Thoracic aorta (tissue), 2 donors: ENCODE measurements around the gene PRKAG3. TPM values are rescaled to one million over a fixed set of nuclear protein-coding genes. Genes with fewer than 3 reads are reported as not detected.
A peak's percentile ranks its signal among the peaks of the same experiment; 100 is the strongest.

Experiments
- ATAC-seq: fragments of 150-250 bp; one replicate; pipeline ENCODE4 v1.8.0; 2017; ENCODE audit warnings: low read depth; ENCODE audit not compliant: insufficient number of reproducible peaks, low FRiP score
- DNase-seq: peaks from one replicate; pipeline ENCODE4 v3.0.0-alpha.2; 2020; ENCODE audit warnings: low spot score
- H3K27ac ChIP-seq, 2 donors: fragments of 200-600 bp; sonication (generic); 1 replicate in 1 of 2; 2 replicates in 1 of 2; pipeline ENCODE4 v1.5.1; 2016; ENCODE audit warnings: mild to moderate bottlenecking in 2 of 2, moderate library complexity in 2 of 2
- H3K27me3 ChIP-seq: fragments of 200-600 bp; sonication (generic); replicated peaks from 2 replicates; pipeline ENCODE4 v1.6.0; 2016; ENCODE audit warnings: mild to moderate bottlenecking; ENCODE audit not compliant: insufficient read depth
- H3K36me3 ChIP-seq: fragments of 200-600 bp; sonication (generic); one replicate; pipeline ENCODE4 v1.5.1; 2016
- H3K4me1 ChIP-seq, 2 donors: fragments of 200-600 bp; sonication (generic); 1 replicate in 1 of 2; 2 replicates in 1 of 2; pipeline versions ENCODE4 v1.5.1 to v1.6.0; 2016; ENCODE audit warnings: low read depth in 2 of 2, mild to moderate bottlenecking in 1 of 2; ENCODE audit not compliant: control insufficient read depth in 1 of 2
- H3K4me3 ChIP-seq: fragments of 200-600 bp; sonication (generic); 2 replicates; pipeline ENCODE4 v1.5.1; 2016; ENCODE audit warnings: mild to moderate bottlenecking
- H3K9me3 ChIP-seq: fragments of 200-600 bp; sonication (generic); 2 replicates; pipeline ENCODE4 v1.5.1; 2016
- total RNA-seq, 2 donors: library from RNA; depleted of rRNA; stranded (reverse); fragments of >200 nt; gene quantifications; one replicate each; pipeline versions ENCODE4 v1.1.0 to v1.2.3, GENCODE V29; 2016
- TF ChIP-seq, protein P1 (sequence below): fragments of 200-600 bp; sonication (generic); IDR thresholded peaks from one replicate; pipeline ENCODE4 v1.5.1; 2019; ENCODE audit warnings: antibody characterized with exemption

PRKAG3 gene
- total RNA-seq, 2 donors from 2014 or later, result 0.28 TPM; not detected in 1

DNA sequence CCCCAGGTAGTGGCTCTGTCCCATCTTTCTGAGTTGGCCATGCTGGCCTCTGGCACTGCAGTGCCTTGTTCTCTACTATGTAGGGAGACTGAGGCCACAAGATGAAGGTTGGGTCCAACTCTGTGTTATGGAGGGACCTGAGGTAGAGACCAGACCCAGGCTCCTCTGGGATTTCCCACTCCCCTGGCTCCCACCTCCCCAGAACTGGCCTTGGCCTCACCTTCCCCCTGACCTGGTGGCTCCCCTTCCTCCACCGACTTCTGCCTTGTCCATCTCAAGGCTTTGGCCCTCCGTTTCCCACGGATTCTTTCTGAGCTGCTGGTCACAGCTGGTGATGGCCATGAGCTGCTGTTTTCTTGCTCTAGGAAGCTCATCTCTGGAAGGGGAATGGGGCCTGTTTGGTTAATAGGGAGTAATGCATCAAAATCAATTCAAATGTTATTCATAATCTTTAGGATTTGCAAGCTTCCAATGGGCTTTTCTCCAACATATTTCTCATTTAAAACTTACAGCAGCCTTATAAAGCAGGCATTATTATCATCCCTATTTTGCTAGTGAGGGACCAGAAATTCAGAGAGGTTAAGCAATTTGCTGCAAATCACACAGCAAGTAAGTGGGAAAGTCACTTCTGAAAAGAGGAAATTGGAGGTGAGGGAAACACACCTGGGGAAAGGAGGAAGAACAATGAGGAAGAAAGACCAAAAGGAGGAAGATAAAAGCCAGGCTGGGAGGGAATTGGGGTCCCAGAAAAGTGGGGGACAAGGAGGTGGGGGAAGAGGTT lies 887 bp downstream of the PRKAG3 start:
- H3K4me1 ChIP-seq, result peaks cover 13 to 38% of the 10 kb centered on the region in 2 donors
- H3K27ac ChIP-seq, result peak overlapping the region in 1 of 2 donors; percentile 92
- DNase-seq (no peak), ATAC-seq (no peak)
- H3K36me3 ChIP-seq, result no peaks in the 10 kb centered on the region
- no peaks in the 10 kb centered on the region for H3K9me3 ChIP-seq
- H3K4me3 ChIP-seq, result no peak overlapping the region
- TF ChIP-seq, protein P1, sequence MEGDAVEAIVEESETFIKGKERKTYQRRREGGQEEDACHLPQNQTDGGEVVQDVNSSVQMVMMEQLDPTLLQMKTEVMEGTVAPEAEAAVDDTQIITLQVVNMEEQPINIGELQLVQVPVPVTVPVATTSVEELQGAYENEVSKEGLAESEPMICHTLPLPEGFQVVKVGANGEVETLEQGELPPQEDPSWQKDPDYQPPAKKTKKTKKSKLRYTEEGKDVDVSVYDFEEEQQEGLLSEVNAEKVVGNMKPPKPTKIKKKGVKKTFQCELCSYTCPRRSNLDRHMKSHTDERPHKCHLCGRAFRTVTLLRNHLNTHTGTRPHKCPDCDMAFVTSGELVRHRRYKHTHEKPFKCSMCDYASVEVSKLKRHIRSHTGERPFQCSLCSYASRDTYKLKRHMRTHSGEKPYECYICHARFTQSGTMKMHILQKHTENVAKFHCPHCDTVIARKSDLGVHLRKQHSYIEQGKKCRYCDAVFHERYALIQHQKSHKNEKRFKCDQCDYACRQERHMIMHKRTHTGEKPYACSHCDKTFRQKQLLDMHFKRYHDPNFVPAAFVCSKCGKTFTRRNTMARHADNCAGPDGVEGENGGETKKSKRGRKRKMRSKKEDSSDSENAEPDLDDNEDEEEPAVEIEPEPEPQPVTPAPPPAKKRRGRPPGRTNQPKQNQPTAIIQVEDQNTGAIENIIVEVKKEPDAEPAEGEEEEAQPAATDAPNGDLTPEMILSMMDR, result no peak
- H3K27me3 ChIP-seq, result no peaks in the 10 kb centered on the region

DNA sequence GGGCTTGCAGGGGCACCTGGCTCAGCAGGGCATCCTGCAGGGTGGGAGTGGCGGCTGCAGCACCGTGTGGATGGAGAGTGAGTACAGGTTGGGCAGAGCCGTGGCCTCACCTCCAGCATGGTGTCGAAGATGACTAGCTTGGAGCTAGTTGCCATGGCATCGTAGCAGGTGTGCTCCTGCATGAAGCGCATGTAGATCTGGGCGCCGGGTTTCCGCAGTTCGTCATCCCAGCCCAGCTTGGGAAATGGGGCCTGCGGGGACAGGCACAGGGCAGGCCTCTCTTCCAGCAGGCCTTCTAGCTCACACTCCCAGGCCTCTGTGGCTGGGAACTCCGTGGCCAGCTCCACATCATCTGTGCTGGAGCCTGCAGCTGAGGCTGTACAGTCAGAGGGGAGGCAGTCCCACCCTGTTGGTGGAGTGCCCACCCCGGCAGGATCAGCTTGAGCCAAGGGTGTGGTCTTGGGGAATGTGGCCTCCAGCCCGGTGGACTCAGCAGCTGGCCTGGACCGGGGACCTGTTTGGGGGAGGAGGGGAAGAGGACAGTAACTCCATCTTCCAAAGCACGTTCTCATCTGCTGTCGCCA lies 1.6 kb downstream of the PRKAG3 start:
- no peak overlapping the region for H3K27ac ChIP-seq
- H3K4me3 ChIP-seq, result no peak overlapping the region
- H3K9me3 ChIP-seq, result no peaks in the 10 kb centered on the region
- TF ChIP-seq, protein P1, result no peak
- no peak for ATAC-seq
- H3K36me3 ChIP-seq, result no peaks in the 10 kb centered on the region
- H3K4me1 ChIP-seq, result peaks cover 13 to 38% of the 10 kb centered on the region in 2 donors
- no peaks in the 10 kb centered on the region for H3K27me3 ChIP-seq
- DNase-seq, result no peak

DNA sequence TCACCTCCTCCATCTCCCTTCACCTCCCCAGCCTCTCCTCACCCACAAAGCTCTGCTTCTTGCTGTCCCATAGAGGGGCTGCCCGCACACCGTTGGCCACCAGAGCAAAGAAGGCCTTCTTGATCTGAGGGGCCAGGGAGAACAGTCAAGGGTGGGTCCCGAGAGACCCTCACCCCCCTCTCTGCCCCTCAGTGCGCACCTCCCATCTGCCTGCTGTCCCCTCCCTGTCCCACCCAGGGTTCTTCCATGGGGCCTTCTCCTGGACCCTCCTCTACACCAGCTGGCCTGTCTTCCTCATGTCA lies 3.2 kb downstream of the PRKAG3 start:
- DNase-seq, result no peak

DNA sequence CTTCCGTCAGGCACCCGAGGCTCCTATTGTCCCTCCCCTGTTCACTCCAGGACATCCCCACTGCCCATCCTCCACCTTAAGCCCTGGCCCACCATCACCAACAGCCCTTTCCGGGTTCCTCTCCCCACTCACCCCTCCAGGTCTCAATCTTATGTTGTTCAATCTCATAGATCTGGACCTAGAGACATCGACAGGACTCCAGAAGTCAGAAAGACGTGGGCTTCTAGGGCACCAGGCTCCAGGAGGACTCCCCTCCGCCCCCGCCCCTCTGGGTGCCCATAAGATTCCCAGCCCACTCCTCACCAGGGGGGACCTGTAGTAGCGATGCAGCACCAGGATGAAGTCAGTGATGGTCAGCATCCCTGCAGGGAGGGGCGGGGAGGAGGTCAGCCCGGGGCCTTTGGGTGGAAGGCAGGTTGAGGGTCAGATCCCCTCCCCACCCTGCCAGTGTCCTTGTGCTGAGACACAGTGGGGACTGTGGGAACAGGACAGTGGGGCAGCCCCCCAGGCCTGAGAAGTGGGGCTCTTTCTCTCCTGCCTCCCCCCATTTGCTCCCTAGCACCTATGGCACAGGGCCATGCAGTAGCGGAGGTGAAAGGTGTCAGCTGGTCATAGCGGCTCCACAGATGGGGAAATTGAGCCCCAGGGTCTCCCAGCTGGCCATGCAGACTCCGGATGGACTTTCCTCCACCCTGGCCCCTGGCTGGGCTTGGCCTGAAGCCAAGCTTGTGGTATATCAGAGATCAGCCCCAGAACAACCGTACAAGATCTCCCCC lies 3.7 kb downstream of the PRKAG3 start:
- TF ChIP-seq, protein P1, result no peak
- Histone ChIP-seq H3K9me3 (no peaks in the 10 kb centered on the region), H3K27ac (no peak overlapping the region), H3K36me3 (no peaks in the 10 kb centered on the region), H3K27me3 (no peaks in the 10 kb centered on the region), H3K4me3 (no peak overlapping the region), H3K4me1 (peaks cover 8 to 31% of the 10 kb centered on the region in 2 donors)
- DNase-seq (no peak), ATAC-seq (no peak)

More for the DNA sequence above, 3.2 kb downstream of the PRKAG3 start:
- no peak for ATAC-seq
- Histone ChIP-seq H3K27me3 (no peaks in the 10 kb centered on the region), H3K4me3 (no peak overlapping the region), H3K4me1 (peaks cover 13 to 36% of the 10 kb centered on the region in 2 donors), H3K36me3 (no peaks in the 10 kb centered on the region), H3K9me3 (no peaks in the 10 kb centered on the region), H3K27ac (no peak overlapping the region)
- TF ChIP-seq, protein P1, result no peak

DNA sequence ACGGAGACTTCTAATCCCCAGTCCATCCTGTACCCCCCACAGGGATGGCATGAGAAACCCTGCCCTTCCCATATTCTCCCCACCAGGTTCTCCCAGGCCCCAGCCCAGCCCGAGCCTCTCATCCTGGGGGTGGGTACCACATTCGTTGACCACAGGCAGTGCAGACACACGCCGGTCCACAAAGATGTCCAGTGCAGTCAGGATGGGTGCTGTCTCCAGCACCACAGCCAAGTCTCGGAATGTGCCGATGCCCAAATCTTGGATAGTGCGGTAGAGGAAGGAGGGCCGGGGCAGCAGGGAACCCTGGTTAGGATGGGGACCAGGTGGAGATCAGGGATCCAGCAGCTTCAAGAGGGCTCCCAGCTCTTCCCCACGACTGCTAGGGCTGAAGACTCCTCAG lies 4.8 kb downstream of the PRKAG3 start:
- Histone ChIP-seq H3K27ac (no peak overlapping the region), H3K9me3 (no peaks in the 10 kb centered on the region), H3K4me1 (peaks cover under 1 to 20% of the 10 kb centered on the region in 2 donors), H3K27me3 (no peaks in the 10 kb centered on the region), H3K4me3 (no peak overlapping the region), H3K36me3 (no peaks in the 10 kb centered on the region)
- DNase-seq (no peak), ATAC-seq (no peak)
- TF ChIP-seq, protein P1, result no peak
